ENCODE results near the gene KRT27. TPM values are rescaled to one million over a fixed set of nuclear protein-coding genes. Genes with fewer than 3 reads are reported as not detected.

The KRT27 gene
- total and polyA plus RNA-seq, 7 experiments from 2014 or later: not detected

DNA sequence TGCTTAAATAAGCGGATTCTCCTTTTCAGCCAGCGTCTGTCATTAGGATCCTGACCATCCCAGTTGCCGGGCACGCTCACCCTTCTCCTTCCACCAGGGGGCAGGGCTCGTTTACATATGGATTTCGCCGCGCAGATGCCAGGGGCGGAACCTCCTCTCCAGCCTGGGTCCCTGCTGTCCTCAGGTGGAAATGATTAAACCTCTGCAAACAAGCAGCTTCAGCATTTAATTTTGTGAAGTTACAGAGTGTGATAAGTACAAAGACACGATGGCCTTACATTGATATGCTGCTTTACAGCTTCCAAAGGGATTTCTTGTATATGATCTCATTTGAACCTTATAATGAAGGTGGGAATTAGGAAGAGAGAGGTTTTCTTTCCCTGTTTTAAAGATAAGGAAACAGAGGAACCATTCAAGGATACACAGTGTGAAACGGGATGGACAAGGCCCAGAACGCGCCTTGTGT is 21.3 kb upstream of the KRT27 start:
- Mint-ChIP-seq H3K36me3 (peaks cover 0 to 4% (median 0%) of the 10 kb centered on the region in 5 donors), H3K4me1 (peaks cover 0 to 4% (median 3%) of the 10 kb centered on the region in 7 donors), H3K27ac (no peak overlapping the region), H3K4me3 (peak overlapping the region in 1 of 10 donors; percentile 33), H3K9me3 (peaks cover 0 to 3% (median 0%) of the 10 kb centered on the region in 11 donors), H3K27me3 (peaks cover 33 to 51% (median 48%) of the 10 kb centered on the region in 5 donors)
- Histone ChIP-seq H3K4me1 (ENCODE audit: control insufficient read depth in 2 of 2, insufficient read depth in 2 of 2, low read length in 2 of 2) (no peaks in the 10 kb centered on the region), H3K27me3 (ENCODE audit: control insufficient read depth in 2 of 2, insufficient read depth in 2 of 2, low read length in 2 of 2) (peaks cover 0 to 4% of the 10 kb centered on the region in 2 donors), H3K4me3 (ENCODE audit: low read length) (no peak overlapping the region), H3K27ac (ENCODE audit: low read depth, low read length) (no peak overlapping the region), H3K36me3 (ENCODE audit: control insufficient read depth in 2 of 3, insufficient read depth in 3 of 3, low read length in 3 of 3) (no peaks in the 10 kb centered on the region), H3K9me3 (ENCODE audit: control insufficient read depth in 2 of 3, low read length in 3 of 3) (no peaks in the 10 kb centered on the region)
- DNase-seq (peak; percentile 34 to 74 (median 54)), ATAC-seq (peak; percentile 90)
- intact Hi-C loops (cut with micrococcal nuclease): loop anchor here (1.0 to 5.0 kb wide), 9 partner anchors 54 to 864 kb away; no protein-coding TSS in a partner anchor
- CTCF ChIA-PET: interaction anchor here (0.6 to 1.1 kb wide), 5 partner anchors 12 to 862 kb away, joined by 3 to 5 read pairs (median 3); no protein-coding TSS in a partner anchor
- POLR2A ChIA-PET: no interaction called here

DNA sequence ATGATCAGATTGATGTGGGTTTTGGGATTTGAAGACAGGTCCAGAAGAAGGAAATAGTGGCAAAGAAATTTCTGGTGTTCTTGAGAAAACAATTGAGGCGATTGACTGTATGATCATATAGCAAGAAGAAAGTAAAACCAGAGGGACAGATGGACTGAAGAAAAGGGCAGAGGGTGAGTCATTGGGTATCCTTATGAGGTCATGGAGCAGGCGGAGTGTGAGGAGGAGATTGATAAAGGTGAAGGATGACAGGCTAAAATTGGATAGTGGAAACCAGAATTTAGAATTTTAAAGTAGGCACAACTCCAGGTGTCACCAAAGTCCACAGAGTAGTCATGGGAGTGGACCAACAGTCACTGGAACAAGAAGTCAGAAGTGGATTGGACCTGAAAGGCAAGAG is 18.8 kb upstream of the KRT27 start:
- Mint-ChIP-seq H3K4me1 (peaks cover 0 to 4% (median 3%) of the 10 kb centered on the region in 7 donors), H3K4me3 (no peak overlapping the region), H3K27me3 (peaks cover 21 to 44% (median 35%) of the 10 kb centered on the region in 5 donors), H3K27ac (no peak overlapping the region), H3K9me3 (peaks cover 0 to 3% (median 0%) of the 10 kb centered on the region in 11 donors), H3K36me3 (peaks cover 0 to 4% (median 0%) of the 10 kb centered on the region in 5 donors)
- H3K27me3 ChIP-seq (ENCODE audit: control insufficient read depth in 2 of 2, insufficient read depth in 2 of 2, low read length in 2 of 2): peaks cover 0 to 4% of the 10 kb centered on the region in 2 donors
- no peak overlapping the region for H3K4me3 ChIP-seq (ENCODE audit: low read length)
- DNase-seq: no peak
- H3K27ac ChIP-seq (ENCODE audit: low read depth, low read length): no peak overlapping the region
- H3K9me3 ChIP-seq (ENCODE audit: control insufficient read depth in 2 of 3, low read length in 3 of 3): no peaks in the 10 kb centered on the region
- H3K36me3 ChIP-seq (ENCODE audit: control insufficient read depth in 2 of 3, insufficient read depth in 3 of 3, low read length in 3 of 3): no peaks in the 10 kb centered on the region
- ChIA-PET POLR2A (no interaction called here), CTCF (interaction anchor here (0.7 kb wide), 1 partner anchor 735 kb away, joined by 3 read pairs; no protein-coding TSS in a partner anchor)
- no peak for ATAC-seq
- intact Hi-C loops (cut with micrococcal nuclease): loop anchor here in 1 of 2 donors (5.0 kb wide), 1 partner anchor 846 kb away; no protein-coding TSS in a partner anchor
- no peaks in the 10 kb centered on the region for H3K4me1 ChIP-seq (ENCODE audit: control insufficient read depth in 2 of 2, insufficient read depth in 2 of 2, low read length in 2 of 2)

DNA sequence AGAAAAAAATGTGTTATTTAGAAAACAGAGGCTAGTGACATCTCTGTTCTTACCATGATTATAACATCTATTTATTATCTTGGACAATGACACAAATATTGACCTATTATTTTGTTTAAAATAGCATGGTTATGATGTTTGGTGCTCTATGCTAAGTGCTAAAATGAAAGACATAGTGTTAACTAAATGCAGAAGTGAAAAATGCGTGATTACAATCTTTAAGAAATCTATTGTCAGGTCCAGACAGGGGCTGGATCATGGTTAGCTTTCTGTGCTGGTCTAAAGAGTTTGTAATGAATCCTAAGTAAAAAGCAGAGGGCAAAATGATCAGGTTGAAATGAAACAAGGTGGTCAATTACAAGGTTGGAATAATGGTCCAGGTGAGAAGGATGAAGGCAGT is 18.0 kb upstream of the KRT27 start:
- Mint-ChIP-seq H3K9me3 (peaks cover 0 to 3% (median 0%) of the 10 kb centered on the region in 11 donors), H3K4me1 (peaks cover 0 to 4% (median 3%) of the 10 kb centered on the region in 7 donors), H3K27me3 (peaks cover 27 to 42% (median 34%) of the 10 kb centered on the region in 5 donors), H3K4me3 (no peak overlapping the region), H3K27ac (no peak overlapping the region), H3K36me3 (peaks cover 0 to 4% (median 0%) of the 10 kb centered on the region in 5 donors)
- intact Hi-C loops (cut with micrococcal nuclease): loop anchor here in 1 of 2 donors (5.0 kb wide), 1 partner anchor 847 kb away; no protein-coding TSS in a partner anchor
- H3K9me3 ChIP-seq (ENCODE audit: control insufficient read depth in 2 of 3, low read length in 3 of 3): no peaks in the 10 kb centered on the region
- DNase-seq: no peak
- H3K27me3 ChIP-seq (ENCODE audit: control insufficient read depth in 2 of 2, insufficient read depth in 2 of 2, low read length in 2 of 2): peaks cover 0 to 4% of the 10 kb centered on the region in 2 donors
- ChIA-PET CTCF (no interaction called here), POLR2A (no interaction called here)
- H3K4me1 ChIP-seq (ENCODE audit: control insufficient read depth in 2 of 2, insufficient read depth in 2 of 2, low read length in 2 of 2): no peaks in the 10 kb centered on the region
- no peak overlapping the region for H3K4me3 ChIP-seq (ENCODE audit: low read length)
- no peak overlapping the region for H3K27ac ChIP-seq (ENCODE audit: low read depth, low read length)
- H3K36me3 ChIP-seq (ENCODE audit: control insufficient read depth in 2 of 3, insufficient read depth in 3 of 3, low read length in 3 of 3): no peaks in the 10 kb centered on the region
- ATAC-seq: no peak

DNA sequence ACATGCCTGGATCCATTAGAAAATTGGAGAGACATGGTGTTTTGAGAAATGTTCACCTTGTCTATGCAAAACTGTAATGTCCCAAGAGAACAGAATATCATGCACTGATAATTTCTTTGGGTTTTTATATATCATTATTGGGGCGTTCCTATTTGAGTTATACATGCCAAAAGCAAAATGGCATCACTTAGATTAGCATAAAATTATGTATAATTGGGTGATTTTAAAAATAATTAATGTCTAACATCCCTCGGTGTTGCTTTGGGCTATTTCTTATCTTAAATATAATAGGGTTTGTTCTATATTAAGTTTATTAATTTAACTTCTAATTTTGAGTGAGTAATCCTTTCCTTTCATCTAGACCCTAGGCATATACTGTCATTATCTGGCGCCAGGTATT is 17.5 kb upstream of the KRT27 start, which contains the start of gene KRT28:
Gene KRT28, minus strand, starts transcription at position 101 of the 400 bp plus-strand sequence. Its CDS starts 66 bp downstream, at position 35.
- Histone ChIP-seq H3K27ac (ENCODE audit: low read depth, low read length) (no peak within 1 kb of the TSS), H3K4me1 (ENCODE audit: control insufficient read depth in 2 of 2, insufficient read depth in 2 of 2, low read length in 2 of 2) (no peaks in the 10 kb centered on the region), H3K4me3 (ENCODE audit: low read length) (no peak within 1 kb of the TSS), H3K27me3 (ENCODE audit: control insufficient read depth in 2 of 2, insufficient read depth in 2 of 2, low read length in 2 of 2) (peaks cover 0 to under 1% of the 10 kb centered on the region in 2 donors), H3K9me3 (ENCODE audit: control insufficient read depth in 2 of 3, low read length in 3 of 3) (no peaks in the 10 kb centered on the region), H3K36me3 (ENCODE audit: control insufficient read depth in 2 of 3, insufficient read depth in 3 of 3, low read length in 3 of 3) (no peaks in the 10 kb centered on the region)
- ChIA-PET CTCF (no interaction called here), POLR2A (no interaction called here)
- no peak within 1 kb of the TSS for H3K4me3 Mint-ChIP-seq
- H3K36me3 Mint-ChIP-seq: no peaks in the 10 kb centered on the region
- DNase-seq (no peak), ATAC-seq (no peak)
- no peaks in the 10 kb centered on the region for H3K9me3 Mint-ChIP-seq
- no peak within 1 kb of the TSS for H3K27ac Mint-ChIP-seq
- peaks cover 0 to 4% (median 3%) of the 10 kb centered on the region in 7 donors for H3K4me1 Mint-ChIP-seq
- intact Hi-C loops (cut with micrococcal nuclease): loop anchor here in 1 of 2 donors (5.0 kb wide), 1 partner anchor 847 kb away; no protein-coding TSS in a partner anchor
- H3K27me3 Mint-ChIP-seq: peaks cover 22 to 40% (median 28%) of the 10 kb centered on the region in 5 donors

DNA sequence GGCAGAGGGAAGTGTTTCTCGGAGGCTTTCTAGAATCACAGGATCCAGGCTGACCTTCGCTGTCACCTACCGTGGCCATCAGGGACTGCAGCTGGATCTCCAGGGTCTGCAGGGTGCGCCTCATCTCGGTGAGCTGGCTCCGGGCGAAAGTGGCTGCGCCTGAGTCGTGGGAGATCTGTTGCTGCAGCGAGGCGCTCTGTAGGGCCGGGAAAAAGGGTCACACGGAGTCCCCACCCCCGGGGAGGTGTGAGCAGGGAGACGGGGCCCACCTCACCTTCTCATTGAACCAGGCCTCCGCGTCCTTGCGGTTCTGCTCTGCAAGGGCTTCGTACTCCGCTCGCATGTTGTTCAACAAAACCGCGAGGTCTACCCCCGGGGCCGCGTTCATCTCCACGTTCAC is 14.5 kb upstream of the KRT27 start:
- POLR2A ChIA-PET: no interaction called here
- no peaks in the 10 kb centered on the region for H3K4me1 ChIP-seq (ENCODE audit: control insufficient read depth in 2 of 2, insufficient read depth in 2 of 2, low read length in 2 of 2)
- H3K9me3 Mint-ChIP-seq: no peaks in the 10 kb centered on the region
- H3K4me3 ChIP-seq (ENCODE audit: low read length): no peak overlapping the region
- no peaks in the 10 kb centered on the region for H3K36me3 ChIP-seq (ENCODE audit: control insufficient read depth in 2 of 3, insufficient read depth in 3 of 3, low read length in 3 of 3)
- peaks cover 14 to 45% (median 30%) of the 10 kb centered on the region in 5 donors for H3K27me3 Mint-ChIP-seq
- H3K36me3 Mint-ChIP-seq: no peaks in the 10 kb centered on the region
- no peaks in the 10 kb centered on the region for H3K27me3 ChIP-seq (ENCODE audit: control insufficient read depth in 2 of 2, insufficient read depth in 2 of 2, low read length in 2 of 2)
- ATAC-seq (no peak), DNase-seq (no peak)
- H3K27ac ChIP-seq (ENCODE audit: low read depth, low read length): no peak overlapping the region
- CTCF ChIA-PET: no interaction called here
- H3K4me3 Mint-ChIP-seq: no peak overlapping the region
- no peaks in the 10 kb centered on the region for H3K9me3 ChIP-seq (ENCODE audit: control insufficient read depth in 2 of 3, low read length in 3 of 3)
- intact Hi-C loops (cut with micrococcal nuclease): no loop called here
- no peak overlapping the region for H3K27ac Mint-ChIP-seq
- H3K4me1 Mint-ChIP-seq: no peaks in the 10 kb centered on the region

DNA sequence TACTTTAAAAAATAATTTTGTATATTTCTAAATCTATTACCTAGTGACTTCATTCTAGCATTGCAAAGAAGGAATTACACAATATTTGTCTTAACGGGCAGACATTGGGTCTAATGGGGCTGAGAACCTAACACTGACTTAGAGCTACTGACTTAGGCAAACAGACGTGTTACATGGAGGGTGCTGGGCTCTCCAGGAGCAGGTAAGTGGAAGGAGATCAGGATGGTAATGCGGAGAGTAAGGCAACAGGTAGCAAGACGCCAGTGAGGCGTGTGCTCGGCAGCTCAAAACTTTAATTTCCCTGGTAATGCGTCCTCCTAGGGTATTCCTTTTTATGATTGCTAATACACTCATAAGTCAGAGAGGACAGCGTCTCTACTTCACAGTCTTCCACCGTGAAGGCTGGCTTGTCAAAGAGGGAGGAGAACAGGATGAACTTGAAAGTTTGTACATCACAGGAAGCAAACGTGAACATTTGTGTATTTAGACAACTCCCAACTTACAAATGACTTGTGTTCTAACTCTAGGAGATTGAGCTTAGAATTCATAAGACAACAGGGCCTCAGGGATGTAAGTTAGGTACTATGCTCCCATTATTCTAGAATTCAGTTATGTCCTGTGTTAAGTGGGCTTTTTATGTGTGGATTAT is 12.8 kb upstream of the KRT27 start:
- no peak overlapping the region for H3K27ac Mint-ChIP-seq
- Histone ChIP-seq H3K4me3 (ENCODE audit: low read length) (no peak overlapping the region), H3K36me3 (ENCODE audit: control insufficient read depth in 2 of 3, insufficient read depth in 3 of 3, low read length in 3 of 3) (no peaks in the 10 kb centered on the region), H3K27me3 (ENCODE audit: control insufficient read depth in 2 of 2, insufficient read depth in 2 of 2, low read length in 2 of 2) (no peaks in the 10 kb centered on the region), H3K4me1 (ENCODE audit: control insufficient read depth in 2 of 2, insufficient read depth in 2 of 2, low read length in 2 of 2) (no peaks in the 10 kb centered on the region), H3K9me3 (ENCODE audit: control insufficient read depth in 2 of 3, low read length in 3 of 3) (no peaks in the 10 kb centered on the region), H3K27ac (ENCODE audit: low read depth, low read length) (no peak overlapping the region)
- H3K36me3 Mint-ChIP-seq: no peaks in the 10 kb centered on the region
- no peaks in the 10 kb centered on the region for H3K9me3 Mint-ChIP-seq
- no peaks in the 10 kb centered on the region for H3K4me1 Mint-ChIP-seq
- ChIA-PET POLR2A (no interaction called here), CTCF (no interaction called here)
- H3K4me3 Mint-ChIP-seq: no peak overlapping the region
- ATAC-seq: no peak
- no peak for DNase-seq
- H3K27me3 Mint-ChIP-seq: peaks cover 14 to 45% (median 30%) of the 10 kb centered on the region in 5 donors
- intact Hi-C loops (cut with micrococcal nuclease): no loop called here
